Breast epithelium (tissue), 4 donors: ENCODE data around the gene AGAP1. TPM values are rescaled to one million over a fixed set of nuclear protein-coding genes. Genes with fewer than 3 reads are reported as not detected.

ENCODE experiments used
- DNase-seq, 2 donors: peaks; one replicate each; pipeline ENCODE4 v3.0.0-alpha.2; 2019; ENCODE audit warnings: low spot score in 2 of 2
- H3K27ac ChIP-seq, 2 donors: fragments of 200-600 bp; sonication (generic) in 1 of 2; one replicate each; pipeline ENCODE4 v1.5.1; 2016 to 2019; ENCODE audit warnings: mild to moderate bottlenecking in 1 of 2
- H3K27me3 ChIP-seq, 2 donors: fragments of 200-600 bp; sonication (generic) in 1 of 2; one replicate each; pipeline versions ENCODE4 v1.5.1 to v1.6.0; 2017 to 2019; ENCODE audit warnings: control low read depth in 1 of 2, mild to moderate bottlenecking in 1 of 2
- H3K36me3 ChIP-seq: fragments of 200-600 bp; one replicate; pipeline ENCODE4 v1.5.1; 2019
- H3K4me1 ChIP-seq, 2 donors: fragments of 200-600 bp; sonication (generic); one replicate each; pipeline ENCODE4 v1.5.1; 2016 to 2019; ENCODE audit warnings: control low read depth in 1 of 2
- H3K4me3 ChIP-seq, 3 donors: fragments of 200-600 bp; sonication (generic); 1 replicate in 2 of 3; 2 replicates in 1 of 3; pipeline ENCODE4 v1.5.1; 2016 to 2019; ENCODE audit warnings: mild to moderate bottlenecking in 3 of 3, moderate library complexity in 2 of 3
- H3K9me3 ChIP-seq, 2 donors: fragments of 200-600 bp; sonication (generic) in 1 of 2; one replicate each; pipeline ENCODE4 v1.5.1; 2016 to 2019; ENCODE audit warnings: control low read depth in 1 of 2
- POLR2A ChIP-seq: fragments of 450-650 bp; IDR thresholded peaks from one replicate; pipeline ENCODE4 v1.6.1; 2016; ENCODE audit warnings: antibody characterized with exemption, mild to moderate bottlenecking, moderate library complexity
- POLR2AphosphoS5 ChIP-seq, 3 donors: sonication (generic); formaldehyde crosslinking; IDR thresholded peaks; one replicate each; pipeline ENCODE4 v1.6.1; 2017; ENCODE audit warnings: antibody characterized with exemption in 3 of 3
- intact Hi-C: fragments of 100-400 bp; cut with DNase I; formaldehyde crosslinking; loops from one replicate; pipeline ENCODE4 v1.15.1; 2023; ENCODE audit warnings: low total_unique reads
- total RNA-seq, 3 donors: library from RNA; depleted of rRNA; stranded (reverse); fragments of >200 nt; gene quantifications; one replicate each; pipeline ENCODE4 v1.1.0, GENCODE V29; 2016
- TF ChIP-seq, protein P1 (sequence below), 3 donors: fragments of 450-650 bp; IDR thresholded peaks; one replicate each; pipeline ENCODE4 v1.5.1; 2016 to 2017; ENCODE audit warnings: antibody characterized with exemption in 3 of 3, mild to moderate bottlenecking in 3 of 3, moderate library complexity in 3 of 3

Gene AGAP1
- total RNA-seq, 3 donors from 2014 or later, result 19.7 to 27.1 (median 25.9) TPM

DNA sequence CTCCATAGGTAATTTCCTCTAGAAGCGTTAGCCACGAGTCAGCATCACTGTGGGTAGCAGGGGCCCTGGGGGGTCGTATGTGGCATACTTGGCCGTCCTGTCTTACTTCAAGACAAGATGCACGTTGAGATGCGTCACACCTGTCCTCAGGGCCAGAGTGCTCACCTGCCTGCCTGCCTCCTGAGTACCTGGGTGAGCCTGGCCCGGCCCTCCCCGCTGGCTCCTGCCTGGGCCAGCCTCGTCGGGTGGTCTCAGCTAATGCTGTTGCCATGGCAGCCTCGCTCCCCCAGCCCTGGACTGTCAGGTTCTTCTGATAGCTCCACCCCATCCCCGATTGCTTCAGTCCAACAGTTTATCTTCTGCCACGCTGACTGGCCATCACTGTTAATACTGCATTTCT, 441.9 kb downstream of the AGAP1 start:
- DNase-seq, result peak in 1 of 2 donors; percentile 31
- intact Hi-C loops, result no loop called here
- Histone ChIP-seq H3K4me3 (no peak overlapping the region), H3K9me3 (no peaks in the 10 kb centered on the region), H3K27ac (no peak overlapping the region), H3K4me1 (no peaks in the 10 kb centered on the region), H3K36me3 (no peaks in the 10 kb centered on the region), H3K27me3 (no peaks in the 10 kb centered on the region)
- TF ChIP-seq, protein P1, sequence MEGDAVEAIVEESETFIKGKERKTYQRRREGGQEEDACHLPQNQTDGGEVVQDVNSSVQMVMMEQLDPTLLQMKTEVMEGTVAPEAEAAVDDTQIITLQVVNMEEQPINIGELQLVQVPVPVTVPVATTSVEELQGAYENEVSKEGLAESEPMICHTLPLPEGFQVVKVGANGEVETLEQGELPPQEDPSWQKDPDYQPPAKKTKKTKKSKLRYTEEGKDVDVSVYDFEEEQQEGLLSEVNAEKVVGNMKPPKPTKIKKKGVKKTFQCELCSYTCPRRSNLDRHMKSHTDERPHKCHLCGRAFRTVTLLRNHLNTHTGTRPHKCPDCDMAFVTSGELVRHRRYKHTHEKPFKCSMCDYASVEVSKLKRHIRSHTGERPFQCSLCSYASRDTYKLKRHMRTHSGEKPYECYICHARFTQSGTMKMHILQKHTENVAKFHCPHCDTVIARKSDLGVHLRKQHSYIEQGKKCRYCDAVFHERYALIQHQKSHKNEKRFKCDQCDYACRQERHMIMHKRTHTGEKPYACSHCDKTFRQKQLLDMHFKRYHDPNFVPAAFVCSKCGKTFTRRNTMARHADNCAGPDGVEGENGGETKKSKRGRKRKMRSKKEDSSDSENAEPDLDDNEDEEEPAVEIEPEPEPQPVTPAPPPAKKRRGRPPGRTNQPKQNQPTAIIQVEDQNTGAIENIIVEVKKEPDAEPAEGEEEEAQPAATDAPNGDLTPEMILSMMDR (IDR thresholded peaks at IDR 0.05), result no peak
- TF ChIP-seq POLR2A (no peak), POLR2AphosphoS5 (IDR thresholded peaks at IDR 0.05) (no peak)

DNA sequence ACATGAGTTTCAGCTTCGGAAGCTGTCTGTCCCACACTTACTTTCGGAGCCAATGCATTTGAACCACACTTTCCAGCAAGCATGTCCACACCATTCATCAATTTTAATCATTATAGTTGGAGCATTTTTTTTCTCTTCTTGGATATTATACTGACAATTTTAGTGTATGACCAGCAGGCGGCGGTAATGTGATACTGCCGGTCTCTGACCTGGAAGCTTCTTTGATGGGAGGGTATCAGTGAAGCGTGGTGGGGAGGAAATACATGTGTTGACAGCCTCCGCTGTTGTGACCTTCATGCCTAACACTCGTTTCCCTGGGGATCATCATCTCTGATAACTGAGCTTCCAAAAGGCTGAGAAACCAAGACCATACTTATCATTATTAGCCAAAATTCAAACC, 442.6 kb downstream of the AGAP1 start:
- no peaks in the 10 kb centered on the region for H3K4me1 ChIP-seq
- H3K27me3 ChIP-seq, result no peaks in the 10 kb centered on the region
- no peaks in the 10 kb centered on the region for H3K9me3 ChIP-seq
- no peak overlapping the region for H3K4me3 ChIP-seq
- peak in 1 of 2 donors; percentile 25 for DNase-seq
- H3K27ac ChIP-seq, result no peak overlapping the region
- TF ChIP-seq POLR2AphosphoS5 (IDR thresholded peaks at IDR 0.05) (no peak), POLR2A (no peak)
- TF ChIP-seq, protein P1 (IDR thresholded peaks at IDR 0.05), result no peak
- intact Hi-C loops, result no loop called here
- no peaks in the 10 kb centered on the region for H3K36me3 ChIP-seq

DNA sequence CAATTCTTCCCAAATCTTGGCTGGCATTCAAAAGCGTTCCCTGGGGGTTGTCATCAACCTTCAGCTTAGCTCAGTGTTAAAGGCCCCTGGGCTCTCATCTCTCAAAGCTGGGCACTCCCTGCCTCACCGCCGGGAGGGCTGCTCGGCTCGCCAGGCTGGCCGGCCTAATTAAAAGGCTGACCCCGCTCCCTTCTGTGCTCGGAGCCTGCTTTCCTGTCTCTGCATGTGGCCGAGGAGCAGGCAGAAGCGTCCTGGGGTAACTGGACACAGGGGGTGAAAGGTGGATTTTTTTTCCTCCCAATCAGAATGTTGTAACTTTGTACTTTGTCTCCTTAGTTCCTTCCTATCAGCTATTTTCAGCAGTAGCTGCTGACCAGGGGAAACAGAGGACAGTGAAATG, 443.2 kb downstream of the AGAP1 start:
- Histone ChIP-seq H3K27ac (no peak overlapping the region), H3K27me3 (no peaks in the 10 kb centered on the region), H3K9me3 (no peaks in the 10 kb centered on the region), H3K36me3 (no peaks in the 10 kb centered on the region), H3K4me1 (no peaks in the 10 kb centered on the region), H3K4me3 (no peak overlapping the region)
- DNase-seq, result peak in 1 of 2 donors; percentile 35
- intact Hi-C loops, result no loop called here
- TF ChIP-seq POLR2A (no peak), POLR2AphosphoS5 (IDR thresholded peaks at IDR 0.05) (no peak)
- TF ChIP-seq, protein P1 (IDR thresholded peaks at IDR 0.05), result no peak

DNA sequence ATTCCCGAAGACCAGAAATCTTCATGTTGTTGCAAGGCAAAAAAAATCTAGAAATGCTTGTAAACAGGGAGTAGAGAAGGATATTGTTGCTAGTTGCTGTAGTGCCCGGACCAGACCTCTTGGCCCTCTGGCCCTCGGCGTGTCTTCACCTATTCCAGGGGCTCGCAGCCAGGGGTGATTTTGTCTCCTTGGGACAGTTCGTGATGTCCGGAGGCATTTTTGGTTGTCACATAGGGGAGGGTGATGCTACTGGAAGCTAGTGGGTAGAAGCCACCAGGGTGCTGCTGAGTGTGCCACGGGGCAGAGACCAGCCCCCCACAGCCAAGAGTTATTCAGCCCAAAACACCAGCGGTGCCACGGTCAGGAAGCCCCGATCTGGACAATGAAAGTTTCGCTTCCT, 443.7 kb downstream of the AGAP1 start:
- DNase-seq, result peak in 1 of 2 donors; percentile 44
- no peaks in the 10 kb centered on the region for H3K4me1 ChIP-seq
- H3K27me3 ChIP-seq, result no peaks in the 10 kb centered on the region
- no peak overlapping the region for H3K27ac ChIP-seq
- intact Hi-C loops, result no loop called here
- no peak overlapping the region for H3K4me3 ChIP-seq
- H3K36me3 ChIP-seq, result no peaks in the 10 kb centered on the region
- TF ChIP-seq, protein P1 (IDR thresholded peaks at IDR 0.05), result no peak
- TF ChIP-seq POLR2A (no peak), POLR2AphosphoS5 (IDR thresholded peaks at IDR 0.05) (no peak)
- H3K9me3 ChIP-seq, result no peaks in the 10 kb centered on the region

DNA sequence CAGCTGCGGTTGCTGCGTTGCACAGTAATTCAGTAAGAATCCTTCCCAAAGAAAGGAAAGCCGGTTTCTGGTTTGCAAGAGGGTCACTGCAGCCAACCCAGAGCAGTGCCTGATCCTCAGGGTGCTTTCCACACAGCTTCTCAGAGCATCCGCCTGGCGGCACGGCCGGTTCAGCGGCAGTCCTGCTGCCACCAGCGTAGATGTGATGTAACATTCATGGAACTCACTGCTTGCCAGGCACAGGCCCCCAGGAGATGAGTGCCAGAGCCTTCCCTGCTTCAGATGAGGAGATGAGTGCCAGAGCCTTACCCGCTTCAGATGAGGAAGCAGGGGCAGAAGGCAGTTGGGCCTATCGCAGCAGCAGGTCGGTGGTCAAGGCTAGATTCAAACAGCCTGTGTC, 444.1 kb downstream of the AGAP1 start:
- DNase-seq, result peak in 1 of 2 donors; percentile 43
- Histone ChIP-seq H3K9me3 (no peaks in the 10 kb centered on the region), H3K4me1 (no peaks in the 10 kb centered on the region), H3K36me3 (no peaks in the 10 kb centered on the region), H3K27ac (no peak overlapping the region), H3K4me3 (no peak overlapping the region), H3K27me3 (no peaks in the 10 kb centered on the region)
- no peak for TF ChIP-seq POLR2A
- TF ChIP-seq, protein P1 (IDR thresholded peaks at IDR 0.05), result no peak
- TF ChIP-seq POLR2AphosphoS5 (IDR thresholded peaks at IDR 0.05), result no peak
- intact Hi-C loops, result no loop called here
